HTERT RPE-1 (cell line): ENCODE measurements around the gene PDE6B.

Experiments
- in situ Hi-C: fragments of 300-500 bp; cut with MboI; formaldehyde crosslinking; loops from 4 replicates; pipeline ENCODE4 v1.14.3; 2020; ENCODE audit warnings: low sequenced_read_pairs

Gene PDE6B

GRCh38 chr4:622071-622995 lies 3.0 kb upstream of the PDE6B start:
- in situ Hi-C loops, result no loop called here

- in situ Hi-C loops, result no loop called here
These were observed 2.1 kb upstream of the PDE6B start for GRCh38 chr4:622996-623913.

- in situ Hi-C loops, result no loop called here
These were observed 1.3 kb upstream of the PDE6B start for GRCh38 chr4:623914-624566.

DNA sequence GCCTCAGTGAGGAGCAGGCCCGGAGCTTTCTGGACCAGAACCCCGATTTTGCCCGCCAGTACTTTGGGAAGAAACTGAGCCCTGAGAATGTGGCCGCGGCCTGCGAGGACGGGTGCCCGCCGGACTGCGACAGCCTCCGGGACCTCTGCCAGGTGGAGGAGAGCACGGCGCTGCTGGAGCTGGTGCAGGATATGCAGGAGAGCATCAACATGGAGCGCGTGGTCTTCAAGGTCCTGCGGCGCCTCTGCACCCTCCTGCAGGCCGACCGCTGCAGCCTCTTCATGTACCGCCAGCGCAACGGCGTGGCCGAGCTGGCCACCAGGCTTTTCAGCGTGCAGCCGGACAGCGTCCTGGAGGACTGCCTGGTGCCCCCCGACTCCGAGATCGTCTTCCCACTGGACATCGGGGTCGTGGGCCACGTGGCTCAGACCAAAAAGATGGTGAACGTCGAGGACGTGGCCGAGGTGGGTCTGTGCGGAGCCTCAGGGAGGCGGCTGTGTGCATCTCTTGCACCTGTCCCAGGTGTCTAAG lies 323 bp downstream of the PDE6B start:
- in situ Hi-C loops, result no loop called here

GRCh38 chr4:626201-627091 lies 1.1 kb downstream of the PDE6B start:
- in situ Hi-C loops, result no loop called here

DNA sequence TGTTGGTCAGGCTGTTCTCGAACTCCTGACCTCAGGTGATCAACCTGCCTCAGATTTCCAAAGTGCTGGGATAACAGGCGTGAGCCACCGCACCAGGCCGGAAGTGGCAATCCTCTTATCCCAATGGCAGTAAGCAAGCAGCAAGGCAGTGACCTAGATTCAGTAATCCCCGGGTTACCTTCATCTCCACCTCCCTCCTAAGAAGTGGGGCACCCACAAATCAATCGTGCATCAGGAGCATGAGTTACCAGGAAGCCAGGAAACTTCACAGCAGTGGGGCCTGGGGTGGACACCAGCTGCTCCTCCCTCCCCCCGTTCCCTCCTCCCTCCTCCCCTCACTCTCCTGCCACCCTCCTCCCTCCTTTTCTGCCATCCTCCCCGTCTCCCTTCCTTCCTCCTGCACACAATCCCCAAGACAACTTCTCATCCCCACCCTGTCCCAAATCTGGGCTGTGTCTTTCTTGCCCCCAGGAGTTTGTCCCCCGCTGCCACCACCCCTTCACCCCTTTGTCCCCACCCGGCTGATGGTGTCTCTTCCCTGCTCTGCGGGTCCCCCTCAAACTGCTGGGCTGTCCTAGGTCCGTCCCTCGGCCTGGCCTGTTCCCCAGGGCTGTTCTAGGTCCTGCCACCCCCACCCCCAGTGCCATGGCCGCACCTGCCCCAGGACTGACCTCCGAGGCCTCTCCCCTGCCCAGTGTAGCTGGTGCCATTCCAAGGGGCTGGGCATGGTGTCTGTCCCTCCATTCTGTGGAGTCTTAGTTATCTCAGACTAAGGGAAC lies 2.2 kb downstream of the PDE6B start:
- in situ Hi-C loops, result no loop called here

GRCh38 chr4:628311-628741 lies 3.0 kb downstream of the PDE6B start:
- in situ Hi-C loops, result no loop called here

GRCh38 chr4:628821-629635 lies 3.7 kb downstream of the PDE6B start:
- in situ Hi-C loops, result no loop called here

- in situ Hi-C loops, result no loop called here
These were observed 4.2 kb downstream of the PDE6B start for GRCh38 chr4:629636-629914.

DNA sequence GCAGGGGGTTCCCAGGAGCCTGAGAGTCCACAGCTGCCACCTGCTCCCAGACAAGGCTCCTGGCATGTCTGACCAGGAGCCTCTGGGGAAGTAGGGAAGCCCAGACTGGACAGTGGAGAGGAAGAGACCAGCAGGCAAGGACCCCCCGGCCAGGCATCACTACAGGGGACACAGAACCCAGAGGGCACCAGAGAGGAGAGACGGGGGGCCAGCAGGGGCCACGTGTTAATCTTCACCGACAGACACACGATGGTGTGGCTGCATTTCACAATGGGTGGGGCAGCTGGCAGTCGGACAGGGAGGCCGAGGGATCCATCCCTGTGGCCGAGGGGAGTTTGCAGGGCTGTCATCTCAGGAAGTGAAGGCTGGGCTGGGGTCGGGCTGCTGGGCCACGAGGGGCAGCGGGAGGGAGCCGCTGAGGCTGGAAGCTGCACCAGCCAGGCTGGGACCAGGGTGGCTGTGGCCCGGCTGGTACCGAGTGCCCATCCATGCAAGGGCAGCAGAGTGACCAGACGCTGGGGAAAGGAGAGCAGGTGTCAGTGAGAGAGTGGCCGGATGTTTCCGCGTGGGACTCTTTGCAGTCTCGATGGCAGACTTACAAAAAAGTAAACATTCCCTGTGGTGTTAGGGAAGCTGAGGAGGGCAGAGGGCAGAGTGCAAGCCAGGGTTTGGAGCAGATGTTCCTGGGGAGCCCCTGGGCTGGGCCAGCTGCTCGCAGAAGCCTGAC lies 4.7 kb downstream of the PDE6B start:
- in situ Hi-C loops, result no loop called here

DNA sequence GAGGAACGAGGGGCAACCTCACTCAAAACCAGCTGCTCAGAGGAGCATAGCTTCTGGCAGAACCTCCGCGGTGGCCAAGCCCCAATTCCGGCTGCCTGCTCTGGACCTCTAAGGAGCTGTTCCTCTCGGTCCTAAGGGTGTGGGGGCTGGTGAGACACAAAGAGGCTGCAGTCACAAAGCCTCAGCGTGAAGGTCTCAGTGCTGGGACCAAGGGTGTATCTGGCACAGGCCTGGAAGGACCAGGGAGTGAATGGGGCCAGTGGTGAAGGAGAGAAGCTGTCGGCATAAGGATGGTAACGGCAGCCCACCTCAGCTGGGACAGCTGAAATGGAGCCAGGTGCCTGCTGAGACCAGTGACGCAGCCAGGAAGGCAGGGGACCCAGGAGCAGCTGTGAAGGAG lies 5.3 kb downstream of the PDE6B start:
- in situ Hi-C loops, result no loop called here

DNA sequence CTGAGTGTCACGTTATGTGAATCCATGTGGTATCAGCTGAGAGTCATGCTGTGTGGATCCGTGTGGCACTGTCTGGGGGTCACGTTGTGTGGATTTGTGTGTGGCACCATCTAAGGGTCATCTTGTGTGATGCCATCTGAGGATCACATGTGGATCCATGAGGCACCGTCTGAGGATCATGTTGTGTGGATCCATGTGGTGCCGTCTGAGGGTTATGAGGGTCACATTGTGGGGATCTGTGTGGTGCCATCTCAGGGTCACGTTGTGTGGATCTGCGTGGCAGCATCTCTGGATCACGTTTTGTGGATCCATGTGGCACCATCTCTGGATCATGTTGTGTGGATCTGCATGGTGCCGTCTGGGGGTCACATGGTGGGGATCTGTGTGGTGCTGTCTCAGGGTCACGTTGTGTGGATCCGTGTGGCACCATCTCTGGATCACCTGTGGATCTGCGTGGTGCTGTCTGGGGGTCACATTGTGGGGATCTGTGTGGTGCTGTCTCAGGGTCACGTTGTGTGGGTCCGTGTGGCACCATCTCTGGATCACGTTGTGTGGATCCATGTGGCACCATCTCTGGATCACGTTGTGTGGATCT lies 6.9 kb downstream of the PDE6B start:
- in situ Hi-C loops, result no loop called here

DNA sequence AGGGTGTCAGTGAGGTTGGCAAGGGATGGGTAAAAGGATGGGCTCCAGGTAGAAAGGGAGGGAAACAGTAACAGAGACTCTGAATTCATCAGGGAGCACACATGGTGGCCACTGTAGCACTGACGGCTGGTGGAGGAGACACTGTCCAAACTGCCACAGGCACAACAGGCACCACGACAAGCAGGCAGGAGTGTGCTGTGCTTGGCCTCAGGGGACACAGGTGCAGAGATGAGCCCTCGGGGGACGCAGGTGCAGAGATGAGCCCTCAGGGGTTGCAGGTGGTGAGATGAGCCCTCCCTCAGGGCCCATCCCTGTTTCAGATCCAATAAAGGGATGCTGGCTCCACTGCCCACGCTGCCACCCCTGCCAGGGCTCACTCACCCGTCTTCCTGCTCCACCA lies 7.6 kb downstream of the PDE6B start:
- in situ Hi-C loops, result no loop called here

DNA sequence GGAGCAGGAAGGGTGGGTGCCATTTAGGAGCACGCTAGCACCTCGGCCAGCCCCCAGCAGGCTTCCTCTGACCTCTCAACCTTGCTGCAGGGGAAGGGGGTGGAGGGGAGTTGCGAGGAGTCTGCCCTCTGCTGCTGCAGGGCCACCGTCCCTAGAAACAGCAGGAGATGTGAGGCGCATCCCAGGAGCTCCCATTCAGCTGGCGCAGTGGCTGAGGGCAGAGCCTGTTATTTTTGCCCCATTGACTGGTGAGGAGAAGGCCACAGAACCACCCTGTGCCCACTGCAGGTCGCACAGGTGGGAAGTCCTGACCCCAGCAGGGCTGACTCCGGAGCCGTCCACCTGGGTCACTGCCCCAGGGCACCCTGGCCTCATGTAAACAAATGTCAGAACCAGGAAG lies 8.0 kb downstream of the PDE6B start:
- in situ Hi-C loops, result no loop called here

DNA sequence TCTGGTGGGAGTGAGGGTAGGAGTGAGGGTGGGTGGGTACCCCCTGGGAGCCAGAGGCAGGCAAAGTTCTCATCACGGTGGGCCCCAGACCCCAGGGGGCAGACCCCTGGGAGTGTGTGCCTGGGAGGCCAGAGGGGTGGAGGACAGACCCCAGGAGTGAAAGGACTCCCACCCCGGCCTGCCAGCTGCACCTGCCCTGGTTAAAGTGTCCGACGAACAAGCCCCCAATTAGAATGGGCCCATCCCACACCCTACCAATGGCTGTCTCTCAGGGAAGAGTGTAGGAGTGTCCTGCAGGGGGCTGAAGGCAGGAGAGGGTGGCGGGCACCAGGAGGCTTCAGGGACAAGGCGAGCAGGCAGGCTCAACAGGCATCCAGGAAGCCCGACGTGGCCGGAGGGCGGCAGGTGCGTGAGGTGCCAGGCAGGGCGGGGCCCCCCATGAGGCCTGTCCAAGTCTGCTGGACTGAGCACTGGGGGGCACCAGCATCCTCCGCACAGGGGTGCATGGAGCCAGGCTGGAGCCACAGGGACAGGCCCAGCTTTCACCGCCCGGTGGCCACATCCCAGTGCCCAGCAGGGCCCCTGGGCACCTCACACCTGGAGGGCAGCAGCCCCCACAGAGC lies 8.7 kb downstream of the PDE6B start:
- in situ Hi-C loops, result no loop called here

DNA sequence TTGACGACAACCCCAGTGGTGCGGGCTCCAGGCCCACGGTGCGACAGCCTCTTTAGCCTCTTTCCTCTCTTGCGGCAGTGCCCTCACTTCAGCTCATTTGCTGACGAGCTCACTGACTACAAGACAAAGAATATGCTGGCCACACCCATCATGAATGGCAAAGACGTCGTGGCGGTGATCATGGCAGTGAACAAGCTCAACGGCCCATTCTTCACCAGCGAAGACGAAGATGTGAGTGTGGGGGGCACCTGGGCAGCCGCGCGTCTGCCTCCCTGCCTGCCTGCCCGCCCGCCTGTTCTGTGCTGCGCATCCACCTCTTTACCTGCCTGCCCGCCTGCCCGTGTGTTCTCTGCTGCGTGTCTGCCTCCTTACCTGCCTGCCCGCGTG lies 9.2 kb downstream of the PDE6B start:
- in situ Hi-C loops, result no loop called here
